Measurements from ENCODE around the gene UBD.

UBD gene

DNA sequence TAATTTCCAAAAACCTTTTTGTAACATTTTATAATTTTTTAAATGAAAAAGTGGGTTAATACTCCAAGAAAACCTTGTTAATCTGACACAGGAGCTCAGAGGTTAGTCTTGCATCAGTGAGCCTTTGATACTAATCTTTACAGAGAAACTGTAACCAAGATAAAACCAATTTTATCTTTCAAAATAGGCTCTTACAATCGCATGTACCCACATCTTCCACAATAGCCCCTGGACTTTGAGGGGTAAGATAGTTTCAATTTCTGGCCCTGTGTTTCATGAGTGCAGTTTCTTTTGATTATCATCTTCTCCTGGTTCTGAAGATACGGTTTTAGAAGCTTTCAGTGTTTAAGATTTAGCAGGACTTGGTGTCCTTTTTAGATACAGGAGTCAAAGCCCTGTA lies 37.3 kb downstream of the UBD start:
- no peak for DNase-seq (ENCODE audit: low read depth, low spot score)

DNA sequence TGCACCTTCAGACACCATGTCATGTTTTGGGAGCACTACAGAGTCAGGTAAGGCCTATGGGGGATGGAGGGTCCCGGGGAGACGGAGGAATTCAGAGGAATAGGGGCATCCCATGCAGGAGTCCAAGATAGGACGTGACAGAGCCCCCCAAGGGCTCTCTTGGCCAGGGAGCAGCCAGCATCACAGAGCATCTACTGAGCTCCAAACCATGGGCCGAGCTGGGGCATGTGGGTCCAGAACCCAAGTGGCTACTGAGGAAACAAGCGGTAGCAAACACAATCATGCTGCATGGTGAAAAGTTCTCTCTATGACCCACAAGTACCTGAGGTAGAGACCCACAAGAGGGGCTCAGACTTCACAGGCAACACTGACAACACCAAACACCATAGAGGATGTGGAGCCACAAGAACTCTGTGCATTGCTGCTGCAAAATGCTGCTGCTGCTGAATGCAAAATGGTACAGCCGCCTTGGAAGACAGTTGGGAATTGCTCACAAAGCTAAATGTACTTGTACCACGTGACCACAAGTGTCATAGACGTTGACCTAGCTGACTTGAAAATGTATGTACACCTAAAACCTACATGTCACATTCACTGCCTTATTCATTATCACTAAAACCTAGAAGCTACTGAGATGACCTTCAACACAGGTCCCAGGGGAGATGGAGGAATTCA lies 38.4 kb downstream of the UBD start:
- DNase-seq (ENCODE audit: low read depth, low spot score) = no peak

DNA sequence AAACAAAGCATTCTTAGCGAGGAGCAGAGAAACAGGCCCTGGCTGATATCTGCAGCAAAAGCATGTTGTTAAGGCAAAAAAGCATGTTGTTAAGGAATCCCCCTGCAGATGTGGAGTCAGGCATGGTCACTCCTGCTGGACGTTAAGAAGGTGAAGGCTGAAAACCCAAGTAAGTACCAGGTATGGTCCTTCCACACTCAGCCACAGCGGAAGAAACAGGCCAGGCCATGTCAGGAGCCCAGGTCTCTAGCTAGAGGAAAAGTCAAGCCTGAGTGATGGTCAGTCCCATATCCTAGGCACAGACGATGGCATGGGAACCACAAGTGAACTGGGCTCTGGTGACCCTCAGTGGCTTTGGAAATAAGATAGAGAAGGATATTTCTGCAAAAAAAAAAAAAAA lies 39.3 kb downstream of the UBD start:
- DNase-seq (ENCODE audit: low read depth, low spot score) = no peak

DNA sequence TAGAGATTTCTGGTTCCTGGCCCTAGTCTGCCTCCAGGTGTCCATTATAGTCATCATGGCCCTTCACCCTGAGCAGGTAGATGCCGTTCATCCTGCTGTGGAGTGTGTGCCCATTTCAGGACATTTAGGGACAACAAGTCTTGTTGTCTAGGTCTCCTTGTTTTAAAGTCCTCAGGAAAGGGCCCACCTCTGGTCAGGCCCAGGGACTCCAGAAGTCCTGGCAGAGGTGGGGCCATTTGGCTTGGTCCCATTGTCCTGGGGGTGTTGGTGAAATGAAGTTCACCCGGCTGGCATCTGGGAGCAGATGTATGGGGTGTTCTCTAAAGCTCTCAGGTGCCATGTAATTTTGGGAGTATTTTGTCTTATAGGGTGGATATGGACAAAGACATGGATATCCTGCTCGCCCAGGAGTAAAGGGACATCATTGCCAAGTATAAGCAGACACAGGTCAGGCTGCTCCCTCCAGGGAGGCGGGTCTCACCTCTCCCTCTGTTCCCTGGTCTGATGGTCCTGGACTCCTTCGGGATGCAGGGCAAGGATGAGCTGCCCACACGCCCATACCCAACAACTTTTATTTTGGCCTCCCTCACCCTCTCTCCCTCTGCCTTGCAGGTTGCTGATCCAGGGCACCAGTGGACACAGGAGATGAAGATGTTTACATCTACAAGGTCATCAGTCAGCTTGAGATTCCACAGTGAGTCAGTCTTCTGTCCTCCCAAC lies 40.1 kb downstream of the UBD start:
- DNase-seq (ENCODE audit: low read depth, low spot score) = no peak

DNA sequence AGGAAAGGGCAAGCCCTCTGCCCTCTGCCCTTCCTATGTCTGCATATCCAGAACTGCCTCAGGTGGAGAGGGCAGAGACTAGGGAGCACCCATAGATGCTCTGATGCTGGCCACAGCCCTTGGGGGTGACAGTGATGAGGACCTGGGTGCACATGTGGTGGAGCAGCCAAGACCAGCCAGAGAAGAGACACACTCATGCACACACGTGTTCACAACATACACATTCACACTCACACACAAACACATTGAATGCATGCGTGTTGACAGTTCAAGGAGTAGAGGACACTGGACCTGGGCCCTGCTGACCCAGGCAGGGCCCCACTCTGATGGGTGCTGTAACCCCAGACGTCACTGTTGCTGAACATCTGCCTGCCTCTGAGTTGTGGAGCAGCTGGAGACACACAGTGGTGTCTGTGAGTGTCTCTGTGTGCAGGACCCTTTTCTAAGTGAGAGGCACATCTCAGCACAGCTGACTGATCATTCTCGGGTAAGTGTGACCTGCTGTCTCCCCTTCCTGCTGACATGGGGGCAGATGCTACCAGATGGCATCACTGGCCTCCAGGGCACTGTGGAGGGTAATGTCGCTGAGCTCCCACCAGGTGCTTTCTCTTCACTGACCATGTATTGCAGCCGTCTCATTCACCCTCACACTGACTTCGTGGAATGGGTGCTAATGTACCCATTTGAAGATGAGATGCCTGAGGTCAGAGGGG lies 41.6 kb downstream of the UBD start:
- DNase-seq (ENCODE audit: low read depth, low spot score) = no peak

DNA sequence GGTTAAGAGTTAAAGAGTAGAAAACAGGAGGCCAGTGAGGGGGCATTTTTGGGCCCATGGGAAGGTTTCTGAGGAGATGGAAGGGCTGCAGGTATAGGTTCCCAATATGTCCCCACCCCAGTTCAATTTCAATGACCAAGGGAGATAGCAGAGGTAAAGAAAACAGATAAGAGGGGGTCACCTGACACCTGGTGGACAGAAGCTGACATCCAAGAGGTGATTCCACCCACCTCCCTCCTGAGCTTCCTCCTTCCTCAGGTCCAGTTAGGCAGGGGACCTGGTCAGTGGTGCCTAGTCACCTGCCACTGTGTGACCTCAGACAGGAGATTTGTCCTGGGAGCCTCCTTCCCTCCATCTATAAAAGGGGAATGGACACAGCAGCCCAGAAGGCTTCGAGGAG lies 42.3 kb downstream of the UBD start:
- DNase-seq (ENCODE audit: low read depth, low spot score) = no peak

DNA sequence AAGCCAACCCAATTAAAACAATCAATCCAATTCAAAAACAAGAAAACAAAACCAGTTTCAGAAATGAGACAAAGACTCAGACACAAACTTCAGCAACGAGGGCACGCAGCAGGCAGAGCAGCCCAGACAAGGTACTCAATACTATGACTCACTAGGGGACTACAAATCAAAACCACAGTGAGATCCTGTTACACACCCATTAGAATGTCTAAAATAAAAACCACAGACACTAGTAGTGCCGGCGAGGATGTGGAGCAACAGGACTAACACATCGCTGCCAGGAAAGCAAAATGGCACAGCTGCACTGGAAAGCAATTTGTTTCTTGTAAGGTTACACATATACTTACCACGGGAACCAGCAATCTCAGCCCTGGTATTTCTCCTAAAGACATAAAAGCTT lies 43.4 kb downstream of the UBD start:
- no peak for DNase-seq (ENCODE audit: low read depth, low spot score)

DNA sequence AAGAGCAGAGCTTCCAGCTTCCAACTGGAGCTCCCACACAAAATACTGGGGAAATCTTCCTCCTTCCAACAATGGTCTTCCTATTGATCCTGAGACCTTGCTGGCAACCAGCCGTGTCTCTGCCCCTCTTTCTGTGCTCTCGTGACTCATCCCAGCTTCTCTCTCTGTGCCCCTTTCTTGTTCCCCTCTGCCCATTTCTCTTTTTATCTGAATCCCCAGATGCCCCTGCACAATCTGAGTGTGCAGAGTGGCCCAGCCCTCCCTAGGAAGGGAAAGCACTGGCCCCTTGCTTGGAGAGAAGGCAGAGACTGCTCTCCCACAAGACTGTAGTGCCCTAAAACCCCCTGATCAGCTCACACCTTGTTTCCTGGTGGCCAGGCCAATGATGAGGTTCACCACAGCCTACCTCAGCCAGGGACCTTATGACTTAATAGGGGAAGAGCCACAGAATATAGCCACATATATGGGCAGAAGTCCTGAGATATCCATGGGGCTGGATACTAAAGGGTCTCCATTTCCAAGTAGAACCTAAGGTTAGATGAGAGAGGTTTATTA lies 48.7 kb downstream of the UBD start:
- no peak for DNase-seq (ENCODE audit: low read depth, low spot score)

DNA sequence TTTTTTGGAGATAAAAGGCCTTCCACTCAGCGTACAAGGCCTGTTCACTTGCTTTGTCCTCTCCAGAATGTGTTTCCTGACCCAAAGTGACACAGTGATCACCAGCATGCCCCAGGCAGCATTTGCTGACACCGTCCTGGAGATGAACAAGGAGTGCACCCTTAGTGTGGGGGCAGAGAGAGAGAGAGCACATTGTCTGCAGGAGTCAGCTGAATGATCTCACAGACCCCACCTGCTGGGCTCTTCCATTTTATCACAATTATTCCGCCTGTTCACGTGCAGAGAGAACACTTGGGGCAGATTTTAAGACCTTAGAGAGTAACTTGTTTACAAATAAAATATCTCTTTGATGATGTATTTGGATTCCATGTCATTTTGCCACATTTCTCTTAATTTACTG lies 49.3 kb downstream of the UBD start:
- peak; percentile 42 for DNase-seq (ENCODE audit: low read depth, low spot score)

DNA sequence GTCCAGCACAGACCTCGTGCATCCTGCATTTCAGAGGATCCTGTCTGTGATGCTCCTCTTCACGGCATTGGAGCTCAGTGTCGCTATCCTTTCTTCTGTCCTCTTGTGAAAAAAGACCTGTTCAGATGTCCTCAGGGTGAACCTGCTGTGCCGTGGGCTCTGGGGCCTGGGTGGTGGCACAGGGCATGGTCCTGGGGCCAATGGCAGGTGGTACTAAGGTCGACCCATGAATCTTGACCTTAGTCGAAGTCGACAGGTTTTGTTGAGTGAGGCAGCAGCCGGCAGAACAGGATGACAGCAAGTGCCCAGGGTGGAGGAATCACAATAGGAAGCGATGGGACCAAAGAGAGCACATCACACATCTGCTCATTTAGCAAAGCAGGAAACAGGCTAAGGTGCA lies 49.8 kb downstream of the UBD start:
- no peak for DNase-seq (ENCODE audit: low read depth, low spot score)

DNA sequence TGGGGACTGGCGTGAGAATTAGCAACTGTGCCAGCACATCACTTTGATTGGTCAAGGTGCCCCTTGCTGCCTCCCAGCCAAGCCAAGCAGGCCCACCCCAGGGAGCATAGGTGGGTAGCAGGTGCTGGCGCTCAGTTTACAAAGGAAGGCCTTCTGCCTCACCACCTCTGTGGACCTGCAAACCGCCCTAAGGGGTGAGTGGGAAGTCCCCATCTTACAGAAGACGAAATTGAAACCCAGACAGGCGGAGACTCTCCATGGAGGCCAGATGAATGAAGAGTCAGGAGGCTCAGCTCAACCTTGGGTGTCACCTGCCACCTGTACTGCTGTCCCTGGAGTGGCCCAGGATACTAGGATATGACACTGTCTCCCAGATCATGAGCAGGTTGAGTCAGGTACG lies 50.3 kb downstream of the UBD start:
- no peak for DNase-seq (ENCODE audit: low read depth, low spot score)

DNA sequence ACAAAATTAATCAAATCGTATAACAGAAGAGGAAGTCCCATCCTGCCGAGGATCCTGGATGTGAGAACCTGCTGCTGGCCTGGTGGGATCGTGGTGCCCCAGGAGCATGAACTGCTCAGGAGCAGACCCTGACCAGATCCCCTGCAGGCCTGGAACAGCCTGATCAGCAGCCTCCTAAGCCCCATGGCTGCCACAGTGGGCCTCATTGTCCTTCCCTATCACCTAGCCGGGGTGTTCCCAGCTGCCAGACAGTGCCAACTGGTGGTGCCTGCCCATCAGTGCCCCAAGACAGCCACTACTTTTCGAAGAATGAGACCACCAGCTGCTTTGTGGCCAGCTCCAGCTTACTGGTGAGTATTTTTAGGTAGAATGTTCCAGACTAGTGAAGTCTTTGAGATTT lies 52.2 kb downstream of the UBD start:
- DNase-seq (ENCODE audit: low read depth, low spot score) = no peak

DNA sequence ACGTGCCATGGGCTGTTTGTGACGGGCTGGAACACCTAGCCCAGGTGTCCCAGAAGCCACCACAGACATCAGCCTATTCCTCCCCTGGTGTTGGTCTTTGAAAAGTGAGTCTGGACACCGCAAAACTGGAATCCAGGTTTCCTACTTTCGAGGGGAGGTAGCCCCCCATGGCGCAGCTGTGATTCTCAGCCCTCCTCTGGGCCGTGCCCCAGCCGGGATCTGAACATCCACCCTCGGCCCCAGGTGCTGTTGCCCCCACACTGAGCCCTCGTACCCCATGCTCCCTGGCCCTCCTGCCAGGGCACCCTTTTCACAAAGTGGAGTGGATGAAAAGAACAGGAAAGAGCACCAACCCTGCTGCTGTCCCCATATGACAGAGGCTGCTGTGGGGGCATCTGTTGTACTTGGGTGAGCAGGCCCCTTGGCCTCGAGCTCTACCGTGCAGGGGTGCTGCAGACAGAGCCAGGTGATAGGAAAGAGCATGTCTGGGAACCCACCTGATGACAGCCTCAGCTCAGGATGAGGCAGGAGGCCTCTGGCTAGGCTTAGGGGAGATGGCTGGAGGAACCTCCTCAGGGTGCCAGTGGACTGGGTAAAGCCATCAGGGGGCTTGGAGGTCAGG lies 53.0 kb downstream of the UBD start:
- no peak for DNase-seq (ENCODE audit: low read depth, low spot score)

DNA sequence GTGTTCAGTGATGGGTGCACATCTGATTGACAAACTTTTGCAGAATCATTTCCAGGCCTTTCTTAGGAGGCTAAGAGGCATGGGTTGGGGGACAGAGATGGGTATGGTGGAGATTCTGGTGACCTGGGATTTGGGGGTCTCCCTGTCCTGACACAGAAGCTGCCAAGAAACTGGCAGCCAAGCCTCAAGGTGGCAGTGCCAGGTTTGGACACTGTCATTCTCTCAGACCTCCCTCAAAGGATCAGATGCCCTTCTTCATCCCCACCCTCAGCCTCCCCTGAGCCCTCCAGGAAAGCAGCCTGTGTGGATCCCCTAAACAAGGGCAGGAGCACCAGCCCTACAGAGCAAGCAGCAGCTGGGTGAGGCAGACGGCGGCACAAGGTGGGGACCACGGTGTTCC lies 53.7 kb downstream of the UBD start:
- DNase-seq (ENCODE audit: low read depth, low spot score) = no peak

Measured in ELF-1 (cell line).